ENCODE measurements around the gene RNF157.

Gene RNF157

DNA sequence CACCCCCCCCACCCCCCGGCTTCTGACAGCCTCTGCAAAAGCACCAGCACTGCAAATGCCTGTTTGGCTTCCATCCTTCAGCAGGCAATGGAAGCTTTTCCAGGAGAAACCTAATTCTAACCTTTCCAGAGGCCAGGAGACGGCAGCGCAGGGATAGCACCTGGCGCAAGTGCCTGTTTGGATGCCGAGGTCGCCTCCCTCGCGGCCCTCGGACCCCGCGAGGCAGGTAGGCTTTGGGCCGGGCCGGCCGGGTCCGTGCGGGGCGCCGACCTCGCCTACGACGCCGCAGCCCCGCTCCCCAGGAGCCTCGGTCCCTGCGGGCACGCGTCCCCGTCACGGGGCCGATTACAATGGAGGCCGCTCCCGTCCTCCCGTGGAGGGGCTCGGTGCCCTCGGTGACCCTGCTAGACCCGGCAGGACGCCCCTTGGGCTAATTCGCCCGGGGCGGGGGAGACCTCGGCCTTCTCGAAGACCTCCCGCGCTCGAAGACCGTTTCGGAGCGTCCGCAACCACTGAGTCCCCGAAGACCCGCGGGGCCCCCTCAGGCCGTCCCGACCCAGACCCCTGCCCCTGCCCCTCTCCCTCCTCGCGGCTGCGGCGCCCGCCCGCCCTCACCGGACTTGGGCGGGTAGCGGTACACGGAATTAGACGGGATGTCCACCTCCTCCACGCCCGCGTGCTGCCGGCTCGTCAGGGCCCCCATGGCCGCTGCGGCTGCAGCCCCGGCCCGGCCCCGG lies 587 bp downstream of the RNF157 start:
- no peak overlapping the region for H3K27ac ChIP-seq (ENCODE audit: low read depth, low read length)
- no peaks in the 10 kb centered on the region for H4K20me1 ChIP-seq (ENCODE audit: control insufficient read depth, insufficient read depth, low read depth, low read length)
- no peaks in the 10 kb centered on the region for H3K9me2 ChIP-seq (replicated peaks; ENCODE audit: control insufficient read depth, low read length)
- H3K4me1 ChIP-seq (ENCODE audit: control insufficient read depth, low read length), result peaks cover 4% of the 10 kb centered on the region; the same call in 1 of the 2 replicates
- TF ChIP-seq EZH2phosphoT487 (IDR thresholded peaks at IDR 0.05; ENCODE audit: borderline replicate concordance, low read length), result no peak
- TF ChIP-seq, protein P1, sequence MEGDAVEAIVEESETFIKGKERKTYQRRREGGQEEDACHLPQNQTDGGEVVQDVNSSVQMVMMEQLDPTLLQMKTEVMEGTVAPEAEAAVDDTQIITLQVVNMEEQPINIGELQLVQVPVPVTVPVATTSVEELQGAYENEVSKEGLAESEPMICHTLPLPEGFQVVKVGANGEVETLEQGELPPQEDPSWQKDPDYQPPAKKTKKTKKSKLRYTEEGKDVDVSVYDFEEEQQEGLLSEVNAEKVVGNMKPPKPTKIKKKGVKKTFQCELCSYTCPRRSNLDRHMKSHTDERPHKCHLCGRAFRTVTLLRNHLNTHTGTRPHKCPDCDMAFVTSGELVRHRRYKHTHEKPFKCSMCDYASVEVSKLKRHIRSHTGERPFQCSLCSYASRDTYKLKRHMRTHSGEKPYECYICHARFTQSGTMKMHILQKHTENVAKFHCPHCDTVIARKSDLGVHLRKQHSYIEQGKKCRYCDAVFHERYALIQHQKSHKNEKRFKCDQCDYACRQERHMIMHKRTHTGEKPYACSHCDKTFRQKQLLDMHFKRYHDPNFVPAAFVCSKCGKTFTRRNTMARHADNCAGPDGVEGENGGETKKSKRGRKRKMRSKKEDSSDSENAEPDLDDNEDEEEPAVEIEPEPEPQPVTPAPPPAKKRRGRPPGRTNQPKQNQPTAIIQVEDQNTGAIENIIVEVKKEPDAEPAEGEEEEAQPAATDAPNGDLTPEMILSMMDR (IDR thresholded peaks at IDR 0.05; ENCODE audit: low read depth, low read length, poor library complexity, severe bottlenecking), result no peak
- no peaks in the 10 kb centered on the region for H3K36me3 ChIP-seq (ENCODE audit: control insufficient read depth, low read length)
- no peak overlapping the region for H3K4me2 ChIP-seq (ENCODE audit: low read length)
- H3K4me3 ChIP-seq (ENCODE audit: low read length), result no peak overlapping the region
- no peaks in the 10 kb centered on the region for H3K79me2 ChIP-seq (ENCODE audit: control insufficient read depth, low read length)
- no peaks in the 10 kb centered on the region for H3F3A ChIP-seq (ENCODE audit: control insufficient read depth, insufficient read depth)
- H3K9me3 ChIP-seq (ENCODE audit: control insufficient read depth, insufficient read depth, low read length), result no peaks in the 10 kb centered on the region
- H3K27me3 ChIP-seq (ENCODE audit: control insufficient read depth, low read length), result peaks cover 55% of the 10 kb centered on the region

DNA sequence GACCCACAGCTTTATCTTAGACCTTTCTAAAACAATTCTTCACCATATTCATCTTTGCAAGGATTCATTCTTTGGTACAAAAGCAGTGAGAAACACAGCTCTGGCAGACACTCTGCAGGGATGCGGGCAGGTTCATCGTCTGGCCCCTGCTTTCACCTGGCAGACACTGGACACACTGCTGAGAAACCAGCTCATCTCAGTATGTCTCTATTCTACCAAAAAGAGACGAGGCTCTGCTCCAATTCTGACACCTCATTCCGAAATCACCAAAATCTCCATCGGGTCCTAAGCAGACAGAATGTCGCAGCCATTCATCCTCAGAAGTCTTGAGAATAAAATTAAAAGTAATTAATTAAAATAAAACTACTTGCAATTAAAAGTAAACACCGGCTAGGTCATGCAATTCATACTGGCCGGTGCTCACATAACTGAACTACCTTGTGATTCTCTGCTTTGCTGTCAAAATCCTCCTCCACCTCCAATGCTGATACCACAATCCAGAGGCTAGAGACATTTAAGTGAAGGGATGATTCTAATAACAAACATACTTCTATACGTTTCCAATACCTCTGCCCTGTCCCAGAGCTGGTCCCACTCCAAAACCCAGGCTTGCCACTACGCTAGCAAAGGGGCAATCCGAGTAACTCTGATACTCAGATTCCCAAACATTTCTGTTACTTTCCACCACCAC lies 1.3 kb downstream of the RNF157 start:
- H3K9me3 ChIP-seq (ENCODE audit: control insufficient read depth, insufficient read depth, low read length), result no peaks in the 10 kb centered on the region
- H3K27me3 ChIP-seq (ENCODE audit: control insufficient read depth, low read length), result peaks cover 54% of the 10 kb centered on the region
- H3K4me3 ChIP-seq (ENCODE audit: low read length), result no peak overlapping the region
- H3K4me2 ChIP-seq (ENCODE audit: low read length), result no peak overlapping the region
- no peaks in the 10 kb centered on the region for H3K79me2 ChIP-seq (ENCODE audit: control insufficient read depth, low read length)
- H3F3A ChIP-seq (ENCODE audit: control insufficient read depth, insufficient read depth), result no peaks in the 10 kb centered on the region
- H4K20me1 ChIP-seq (ENCODE audit: control insufficient read depth, insufficient read depth, low read depth, low read length), result no peaks in the 10 kb centered on the region
- no peak for TF ChIP-seq EZH2phosphoT487 (IDR thresholded peaks at IDR 0.05; ENCODE audit: borderline replicate concordance, low read length)
- TF ChIP-seq, protein P1 (IDR thresholded peaks at IDR 0.05; ENCODE audit: low read depth, low read length, poor library complexity, severe bottlenecking), result no peak
- no peak overlapping the region for H3K27ac ChIP-seq (ENCODE audit: low read depth, low read length)
- no peaks in the 10 kb centered on the region for H3K9me2 ChIP-seq (replicated peaks; ENCODE audit: control insufficient read depth, low read length)
- H3K36me3 ChIP-seq (ENCODE audit: control insufficient read depth, low read length), result no peaks in the 10 kb centered on the region
- peaks cover 4% of the 10 kb centered on the region; the same call in 1 of the 2 replicates for H3K4me1 ChIP-seq (ENCODE audit: control insufficient read depth, low read length)

DNA sequence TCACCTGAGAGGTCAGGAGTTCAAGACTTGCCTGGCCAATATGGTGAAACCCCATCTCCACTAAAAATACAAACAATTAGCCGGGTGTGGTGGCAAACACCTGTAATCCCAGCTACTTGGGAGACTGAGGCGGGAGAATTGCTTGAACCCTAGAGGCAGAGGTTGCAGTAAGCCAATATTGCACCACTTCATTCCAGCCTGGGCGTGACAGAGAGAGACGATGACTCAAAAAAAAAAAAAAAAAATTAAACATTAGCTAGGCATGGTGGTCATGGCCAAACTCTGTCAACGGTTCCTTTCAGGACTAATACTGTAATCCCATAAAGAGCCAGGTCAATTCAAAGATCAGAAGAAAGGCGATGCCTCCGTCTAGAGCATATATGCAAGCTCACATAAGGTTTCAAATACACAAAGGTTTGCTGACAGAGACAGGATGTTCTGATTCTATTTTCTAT lies 2.4 kb downstream of the RNF157 start:
- H3K4me2 ChIP-seq (ENCODE audit: low read length), result no peak overlapping the region
- H3K27me3 ChIP-seq (ENCODE audit: control insufficient read depth, low read length), result peaks cover 49% of the 10 kb centered on the region
- TF ChIP-seq, protein P1 (IDR thresholded peaks at IDR 0.05; ENCODE audit: low read depth, low read length, poor library complexity, severe bottlenecking), result no peak
- no peak for TF ChIP-seq EZH2phosphoT487 (IDR thresholded peaks at IDR 0.05; ENCODE audit: borderline replicate concordance, low read length)
- H3K4me1 ChIP-seq (ENCODE audit: control insufficient read depth, low read length), result peaks cover 4% of the 10 kb centered on the region; the same call in 1 of the 2 replicates
- no peaks in the 10 kb centered on the region for H3K9me2 ChIP-seq (replicated peaks; ENCODE audit: control insufficient read depth, low read length)
- no peaks in the 10 kb centered on the region for H3K79me2 ChIP-seq (ENCODE audit: control insufficient read depth, low read length)
- H3K27ac ChIP-seq (ENCODE audit: low read depth, low read length), result no peak overlapping the region
- no peak overlapping the region for H3K4me3 ChIP-seq (ENCODE audit: low read length)
- H3F3A ChIP-seq (ENCODE audit: control insufficient read depth, insufficient read depth), result no peaks in the 10 kb centered on the region
- no peaks in the 10 kb centered on the region for H3K36me3 ChIP-seq (ENCODE audit: control insufficient read depth, low read length)
- H3K9me3 ChIP-seq (ENCODE audit: control insufficient read depth, insufficient read depth, low read length), result no peaks in the 10 kb centered on the region
- H4K20me1 ChIP-seq (ENCODE audit: control insufficient read depth, insufficient read depth, low read depth, low read length), result no peaks in the 10 kb centered on the region

Measured in DOHH2 (cell line).